D341Med (cell line): ENCODE measurements around the gene FEN1.

Experiments used
- DNase-seq: peaks from one replicate; pipeline ENCODE4 v3.0.0; 2012; ENCODE audit warnings: low spot score

Gene FEN1

GRCh38 chr11:61794579-61794978 lies 1.9 kb downstream of the FEN1 start:
- DNase-seq: no peak

- DNase-seq: no peak
Observed at GRCh38 chr11:61795459-61795858, 2.7 kb downstream of the FEN1 start.

GRCh38 chr11:61795876-61796526 lies 3.3 kb downstream of the FEN1 start:
- DNase-seq: no peak

- peak; percentile 54 for DNase-seq
Observed at GRCh38 chr11:61797263-61797944, 4.7 kb downstream of the FEN1 start.

GRCh38 chr11:61799665-61800284 lies 7.1 kb downstream of the FEN1 start:
- no peak for DNase-seq

- no peak for DNase-seq
Observed at GRCh38 chr11:61800331-61801281, 7.9 kb downstream of the FEN1 start.

GRCh38 chr11:61802605-61803004 lies 9.9 kb downstream of the FEN1 start:
- DNase-seq: no peak

GRCh38 chr11:61803889-61804647 lies 11.4 kb downstream of the FEN1 start:
- no peak for DNase-seq

- no peak for DNase-seq
Observed at GRCh38 chr11:61805146-61805545, 12.4 kb downstream of the FEN1 start.

- DNase-seq: no peak
Observed at GRCh38 chr11:61806785-61807184, 14.1 kb downstream of the FEN1 start.

- DNase-seq: no peak
Observed at GRCh38 chr11:61810671-61811175, 18.0 kb downstream of the FEN1 start.

- no peak for DNase-seq
Observed at GRCh38 chr11:61811831-61812230, 19.1 kb downstream of the FEN1 start.

GRCh38 chr11:61812736-61813411 lies 20.2 kb downstream of the FEN1 start:
- DNase-seq: no peak

GRCh38 chr11:61814247-61814957 lies 21.7 kb downstream of the FEN1 start:
- no peak for DNase-seq

GRCh38 chr11:61814958-61815789 lies 22.5 kb downstream of the FEN1 start:
- peak; percentile 94 for DNase-seq

GRCh38 chr11:61815790-61816735 lies 23.4 kb downstream of the FEN1 start:
- peak; percentile 53 for DNase-seq

GRCh38 chr11:61816736-61817455 lies 24.2 kb downstream of the FEN1 start, which contains the start of gene FADS1:
FADS1 (minus strand) TSS chr11:61817003; CDS start chr11:61816929, 74 bp downstream.
- peak; percentile 96 for DNase-seq
